Stimulated activated memory B cell treated with anti-CD40 and anti-IgM and Interleukin-4, amounts not matched to agents 10 μg/mL and 1 μg/mL and 100 μg/mL, for 72 hours (primary cell): ENCODE results near the gene BCR.
A peak's percentile ranks its signal among the peaks of the same experiment; 100 is the strongest.

Experiments
- ATAC-seq: fragments of 150-1000 bp; cut with Tn5 transposase; 2 replicates; pipeline ENCODE4 v1.10.0; 2021
- H3K27ac Mint-ChIP-seq: one replicate; pipeline ENCODE4 v1.8.0; 2022; ENCODE audit warnings: mild to moderate bottlenecking, mixed read lengths
- H3K27me3 Mint-ChIP-seq: one replicate; pipeline ENCODE4 v1.8.0; 2022; ENCODE audit warnings: mixed read lengths
- H3K36me3 Mint-ChIP-seq: one replicate; pipeline ENCODE4 v1.8.0; 2022; ENCODE audit warnings: mixed read lengths
- H3K4me1 Mint-ChIP-seq: one replicate; pipeline ENCODE4 v1.8.0; 2022; ENCODE audit warnings: mixed read lengths
- H3K4me3 Mint-ChIP-seq: one replicate; pipeline ENCODE4 v1.8.0; 2022; ENCODE audit warnings: mild to moderate bottlenecking, moderate library complexity, mixed read lengths
- H3K9me3 Mint-ChIP-seq: one replicate; pipeline ENCODE4 v1.8.0; 2022; ENCODE audit warnings: mixed read lengths

BCR gene

DNA sequence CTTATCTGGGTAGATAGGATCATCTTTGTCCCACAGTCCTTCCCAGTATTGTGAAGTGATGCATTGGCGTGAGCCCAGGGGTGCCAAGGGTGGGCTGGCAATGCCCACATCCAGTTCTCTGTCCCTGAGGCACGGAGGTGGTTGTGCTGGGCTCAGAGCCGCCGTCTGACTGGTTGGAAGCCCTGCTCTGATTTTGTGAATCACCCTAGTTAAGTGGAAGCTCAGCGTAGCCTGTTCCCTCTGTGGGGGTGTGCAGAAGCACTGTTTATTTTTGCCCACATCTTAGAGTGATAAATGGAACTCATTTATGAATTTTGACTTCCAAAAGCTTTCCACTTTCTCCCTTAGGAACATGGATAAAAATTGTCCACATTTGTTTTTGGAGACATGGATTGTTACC is 13.6 kb downstream of the BCR start:
- H3K4me3 Mint-ChIP-seq: no peak overlapping the region
- H3K27ac Mint-ChIP-seq: no peak overlapping the region
- no peaks in the 10 kb centered on the region for H3K9me3 Mint-ChIP-seq
- no peak for ATAC-seq
- H3K4me1 Mint-ChIP-seq: peaks cover 13% of the 10 kb centered on the region
- peaks cover 29% of the 10 kb centered on the region for H3K36me3 Mint-ChIP-seq
- H3K27me3 Mint-ChIP-seq: no peaks in the 10 kb centered on the region

GRCh38 chr22:23196165-23196564 is 15.9 kb downstream of the BCR start:
- Mint-ChIP-seq H3K27ac (no peak overlapping the region), H3K4me3 (no peak overlapping the region), H3K9me3 (no peaks in the 10 kb centered on the region), H3K36me3 (peaks cover 25% of the 10 kb centered on the region), H3K4me1 (peaks cover 11% of the 10 kb centered on the region), H3K27me3 (no peaks in the 10 kb centered on the region)
- no peak for ATAC-seq

GRCh38 chr22:23197836-23198235 is 17.5 kb downstream of the BCR start:
- H3K4me1 Mint-ChIP-seq: peaks cover 8% of the 10 kb centered on the region
- H3K27me3 Mint-ChIP-seq: no peaks in the 10 kb centered on the region
- peaks cover 16% of the 10 kb centered on the region for H3K36me3 Mint-ChIP-seq
- no peak overlapping the region for H3K27ac Mint-ChIP-seq
- ATAC-seq: no peak
- H3K9me3 Mint-ChIP-seq: no peaks in the 10 kb centered on the region
- no peak overlapping the region for H3K4me3 Mint-ChIP-seq

DNA sequence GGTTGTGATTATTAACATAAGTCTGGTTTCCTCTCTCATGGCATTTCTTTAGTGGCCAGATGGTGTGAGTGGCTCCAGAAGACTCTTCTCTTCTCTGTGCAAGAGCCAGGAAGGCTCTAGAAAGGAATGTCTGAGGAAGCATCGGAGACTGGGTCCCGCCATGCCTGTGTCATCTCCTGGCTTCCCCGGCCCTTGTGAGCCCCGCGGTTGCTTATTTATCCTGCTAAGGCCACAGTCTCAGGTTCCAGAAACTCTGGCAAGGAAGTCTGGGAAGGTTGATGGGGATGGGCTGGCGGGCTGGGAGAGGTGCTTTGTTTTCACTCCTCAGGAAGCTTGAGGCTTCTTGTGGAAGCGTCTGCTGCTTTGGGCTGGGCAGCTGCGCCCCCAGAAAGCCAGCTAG is 18.9 kb downstream of the BCR start:
- H3K9me3 Mint-ChIP-seq: no peaks in the 10 kb centered on the region
- no peaks in the 10 kb centered on the region for H3K27me3 Mint-ChIP-seq
- H3K27ac Mint-ChIP-seq: no peak overlapping the region
- ATAC-seq: no peak
- peaks cover 6% of the 10 kb centered on the region for H3K4me1 Mint-ChIP-seq
- H3K36me3 Mint-ChIP-seq: peaks cover 24% of the 10 kb centered on the region
- no peak overlapping the region for H3K4me3 Mint-ChIP-seq

GRCh38 chr22:23200898-23201297 is 20.6 kb downstream of the BCR start:
- H3K4me1 Mint-ChIP-seq: peaks cover 6% of the 10 kb centered on the region
- no peaks in the 10 kb centered on the region for H3K27me3 Mint-ChIP-seq
- H3K27ac Mint-ChIP-seq: no peak overlapping the region
- H3K4me3 Mint-ChIP-seq: no peak overlapping the region
- H3K36me3 Mint-ChIP-seq: peaks cover 24% of the 10 kb centered on the region
- no peaks in the 10 kb centered on the region for H3K9me3 Mint-ChIP-seq
- ATAC-seq: no peak

GRCh38 chr22:23202812-23203451 is 22.6 kb downstream of the BCR start:
- H3K36me3 Mint-ChIP-seq: peaks cover 28% of the 10 kb centered on the region
- H3K27me3 Mint-ChIP-seq: no peaks in the 10 kb centered on the region
- peaks cover 3% of the 10 kb centered on the region for H3K9me3 Mint-ChIP-seq
- H3K4me1 Mint-ChIP-seq: peaks cover 18% of the 10 kb centered on the region
- H3K4me3 Mint-ChIP-seq: no peak overlapping the region
- ATAC-seq: no peak
- H3K27ac Mint-ChIP-seq: no peak overlapping the region

GRCh38 chr22:23203452-23204124 is 23.3 kb downstream of the BCR start:
- Mint-ChIP-seq H3K36me3 (peaks cover 23% of the 10 kb centered on the region), H3K27ac (no peak overlapping the region), H3K4me3 (no peak overlapping the region), H3K27me3 (no peaks in the 10 kb centered on the region), H3K9me3 (peaks cover 3% of the 10 kb centered on the region), H3K4me1 (peaks cover 24% of the 10 kb centered on the region)
- ATAC-seq: no peak

GRCh38 chr22:23204125-23204488 is 23.8 kb downstream of the BCR start:
- Mint-ChIP-seq H3K27ac (no peak overlapping the region), H3K27me3 (no peaks in the 10 kb centered on the region), H3K4me1 (peaks cover 29% of the 10 kb centered on the region), H3K9me3 (peaks cover 3% of the 10 kb centered on the region), H3K36me3 (peaks cover 22% of the 10 kb centered on the region), H3K4me3 (no peak overlapping the region)
- no peak for ATAC-seq

- ATAC-seq: no peak
- Mint-ChIP-seq H3K4me3 (no peak overlapping the region), H3K27ac (no peak overlapping the region), H3K36me3 (peaks cover 17% of the 10 kb centered on the region), H3K4me1 (peaks cover 30% of the 10 kb centered on the region), H3K9me3 (peaks cover 3% of the 10 kb centered on the region), H3K27me3 (no peaks in the 10 kb centered on the region)
These were observed 24.3 kb downstream of the BCR start for GRCh38 chr22:23204541-23205157.

DNA sequence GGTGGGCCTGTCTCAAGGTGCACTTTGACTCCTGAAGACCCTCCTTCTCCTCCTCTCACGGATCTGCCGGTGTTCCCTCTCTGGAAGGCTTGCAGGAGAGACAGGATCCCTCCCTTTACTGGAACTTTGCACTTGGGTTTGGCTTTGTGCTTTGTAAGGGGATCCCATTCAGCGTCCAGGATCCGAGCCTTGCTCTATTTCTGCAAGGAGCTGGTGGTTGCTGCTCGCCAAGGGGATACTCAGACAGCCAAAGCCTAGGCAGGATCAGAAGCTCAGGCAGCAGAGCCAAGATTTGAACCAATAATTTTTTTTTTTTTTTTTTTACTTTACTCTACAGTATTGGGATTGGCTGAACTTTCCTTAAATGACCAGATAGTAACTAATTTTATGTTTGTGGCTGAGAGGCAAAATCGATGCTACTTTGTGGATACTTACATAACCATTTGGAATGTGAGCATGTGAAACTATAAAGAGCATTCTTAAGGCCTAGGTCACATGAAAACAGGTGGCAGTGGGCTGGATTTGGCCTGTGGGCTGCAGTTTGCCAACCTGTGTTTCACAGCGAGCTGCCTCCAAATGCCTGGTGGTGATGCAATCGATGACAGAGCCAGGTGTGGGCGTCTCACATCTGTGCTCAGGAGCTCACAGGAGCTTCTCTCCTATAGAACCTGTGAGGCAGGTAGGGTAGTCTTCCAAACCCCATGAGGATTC is 25.2 kb downstream of the BCR start:
- H3K9me3 Mint-ChIP-seq: peaks cover 3% of the 10 kb centered on the region
- H3K4me3 Mint-ChIP-seq: no peak overlapping the region
- ATAC-seq: no peak
- no peak overlapping the region for H3K27ac Mint-ChIP-seq
- peaks cover 17% of the 10 kb centered on the region for H3K36me3 Mint-ChIP-seq
- H3K4me1 Mint-ChIP-seq: peaks cover 30% of the 10 kb centered on the region
- H3K27me3 Mint-ChIP-seq: no peaks in the 10 kb centered on the region

DNA sequence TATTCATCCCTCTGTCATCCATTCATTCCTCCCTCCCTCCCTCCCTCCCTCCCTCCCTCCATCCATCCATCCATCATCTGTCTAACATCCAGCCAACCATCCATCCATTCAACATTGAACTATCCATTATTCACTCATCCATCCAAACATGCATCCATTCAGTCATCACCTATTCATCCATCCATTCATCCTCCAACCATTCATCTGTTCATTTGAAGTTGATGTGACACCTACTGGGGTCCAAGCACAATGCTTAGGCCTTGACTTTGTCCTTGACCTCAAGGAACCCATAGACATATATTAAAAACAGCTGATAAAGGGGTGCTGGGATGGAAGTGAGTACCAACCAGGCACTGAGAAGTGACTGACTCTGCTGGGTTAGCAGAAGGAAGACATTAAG is 26.6 kb downstream of the BCR start:
- Mint-ChIP-seq H3K27me3 (no peaks in the 10 kb centered on the region), H3K36me3 (peaks cover 17% of the 10 kb centered on the region), H3K4me3 (no peak overlapping the region), H3K27ac (peak overlapping the region; percentile 64), H3K9me3 (peaks cover 3% of the 10 kb centered on the region), H3K4me1 (peaks cover 40% of the 10 kb centered on the region)
- ATAC-seq: no peak

GRCh38 chr22:23207729-23208393 is 27.6 kb downstream of the BCR start:
- H3K27ac Mint-ChIP-seq: peak overlapping the region; percentile 64
- peaks cover 17% of the 10 kb centered on the region for H3K36me3 Mint-ChIP-seq
- peak; percentile 93 for ATAC-seq
- H3K4me1 Mint-ChIP-seq: peaks cover 40% of the 10 kb centered on the region
- H3K9me3 Mint-ChIP-seq: peaks cover 3% of the 10 kb centered on the region
- H3K27me3 Mint-ChIP-seq: no peaks in the 10 kb centered on the region
- no peak overlapping the region for H3K4me3 Mint-ChIP-seq

DNA sequence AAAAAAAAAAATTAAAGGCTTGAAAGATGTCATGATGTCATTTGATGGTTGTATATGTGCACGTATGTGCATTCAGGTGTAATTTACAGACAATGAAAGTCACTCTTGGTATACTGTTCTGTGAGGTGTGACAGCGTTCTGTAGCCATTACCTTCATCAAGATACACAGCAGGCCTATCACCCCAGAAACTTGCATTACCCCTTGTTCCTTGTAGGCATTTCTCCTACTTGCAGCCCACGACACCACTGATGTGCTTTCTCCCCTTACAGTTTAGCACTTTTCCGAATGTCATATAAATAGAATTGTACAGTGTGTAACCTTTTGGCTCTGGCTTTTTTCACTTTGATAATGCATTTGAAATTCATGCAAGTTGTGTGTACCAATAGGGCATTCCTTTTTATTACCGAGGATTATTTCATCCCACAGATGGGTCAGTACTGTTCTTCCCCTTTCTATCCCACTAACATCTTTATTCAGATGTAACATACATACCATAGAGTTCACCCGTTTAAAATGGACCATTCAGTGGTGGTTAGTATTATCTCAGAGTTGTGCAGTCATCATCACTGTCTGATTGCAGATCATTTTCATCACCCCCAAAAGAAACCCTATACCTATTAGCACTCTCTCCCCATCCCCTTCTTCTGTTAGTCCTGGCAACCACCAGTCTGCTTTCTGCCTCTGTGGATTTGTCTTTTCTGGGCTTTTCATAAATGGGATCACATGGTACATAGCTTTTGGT is 30.3 kb downstream of the BCR start:
- H3K9me3 Mint-ChIP-seq: peaks cover 3% of the 10 kb centered on the region
- peaks cover 54% of the 10 kb centered on the region for H3K4me1 Mint-ChIP-seq
- no peak for ATAC-seq
- no peaks in the 10 kb centered on the region for H3K27me3 Mint-ChIP-seq
- no peak overlapping the region for H3K27ac Mint-ChIP-seq
- H3K36me3 Mint-ChIP-seq: peaks cover 9% of the 10 kb centered on the region
- no peak overlapping the region for H3K4me3 Mint-ChIP-seq

DNA sequence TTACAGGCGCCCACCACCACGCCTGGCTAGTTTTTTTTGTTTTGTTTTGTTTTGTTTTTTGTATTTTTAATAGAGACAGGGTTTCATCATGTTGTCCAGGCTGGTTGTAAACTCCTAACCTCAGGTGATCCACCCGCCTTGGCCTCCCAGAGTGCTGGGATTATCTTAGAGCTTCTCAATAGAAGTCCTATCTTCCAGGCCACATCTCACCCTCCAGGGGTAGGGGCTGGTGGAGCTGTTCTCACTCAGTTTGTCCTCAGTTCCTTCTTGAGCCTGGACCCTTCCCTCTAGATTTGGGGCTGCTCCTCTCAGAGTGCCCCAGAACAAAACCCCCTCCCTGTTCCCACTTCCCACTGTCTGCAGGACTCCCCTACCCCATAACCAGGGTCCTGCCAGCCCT is 31.3 kb downstream of the BCR start:
- Mint-ChIP-seq H3K27me3 (no peaks in the 10 kb centered on the region), H3K36me3 (peaks cover 6% of the 10 kb centered on the region), H3K4me3 (no peak overlapping the region), H3K27ac (peak overlapping the region; percentile 64), H3K4me1 (peaks cover 56% of the 10 kb centered on the region), H3K9me3 (peaks cover 3% of the 10 kb centered on the region)
- ATAC-seq: no peak
